Measurements from ENCODE around the gene MAPK8.

MAPK8 gene

GRCh38 chr10:48451969-48452878, 145.7 kb downstream of the MAPK8 start:
- DNase-seq, result no peak

GRCh38 chr10:48452879-48453412, 146.5 kb downstream of the MAPK8 start:
- DNase-seq, result no peak

- DNase-seq, result no peak
These were observed 147.2 kb downstream of the MAPK8 start for GRCh38 chr10:48453451-48454301.

DNA sequence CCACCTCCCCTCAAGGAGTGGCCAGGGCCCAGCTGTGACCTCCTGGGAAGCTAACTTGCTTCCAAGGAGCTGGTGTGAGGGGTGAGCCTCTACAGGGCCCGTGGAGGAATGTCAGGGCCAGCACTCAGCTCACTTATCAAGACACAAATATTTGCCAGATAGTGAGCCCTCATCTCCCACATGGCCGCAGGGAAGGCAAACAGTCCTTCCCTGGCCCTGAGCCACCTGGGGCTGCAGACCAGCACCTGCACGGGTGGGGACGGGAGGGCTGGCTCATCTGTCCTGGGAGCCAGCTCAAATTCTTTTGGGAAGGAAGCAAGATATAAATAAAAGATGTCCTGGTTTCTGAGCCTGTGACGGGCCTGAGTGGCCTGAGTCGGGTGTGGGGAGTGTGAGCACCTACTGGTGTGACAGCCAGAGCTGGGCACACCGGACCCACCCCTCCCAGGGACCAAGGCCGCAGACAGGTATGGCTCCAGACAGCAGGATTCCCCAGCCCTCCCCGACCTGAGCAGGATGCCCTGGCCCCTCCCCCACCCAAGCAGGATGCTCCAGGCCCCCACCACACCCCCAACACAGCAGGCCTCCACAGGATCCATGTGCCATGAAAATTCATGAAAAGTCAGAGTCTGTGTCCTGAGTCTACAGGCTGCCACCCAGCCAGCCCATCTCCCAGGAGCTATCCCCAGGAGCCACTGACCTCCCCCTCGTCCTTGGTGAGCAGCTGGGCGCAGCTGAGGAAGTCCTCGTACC, 148.0 kb downstream of the MAPK8 start:
- no peak for DNase-seq

- no peak for DNase-seq
These were observed 148.5 kb downstream of the MAPK8 start for GRCh38 chr10:48455055-48455391.

- DNase-seq, result no peak
These were observed 149.1 kb downstream of the MAPK8 start for GRCh38 chr10:48455392-48456151.

DNA sequence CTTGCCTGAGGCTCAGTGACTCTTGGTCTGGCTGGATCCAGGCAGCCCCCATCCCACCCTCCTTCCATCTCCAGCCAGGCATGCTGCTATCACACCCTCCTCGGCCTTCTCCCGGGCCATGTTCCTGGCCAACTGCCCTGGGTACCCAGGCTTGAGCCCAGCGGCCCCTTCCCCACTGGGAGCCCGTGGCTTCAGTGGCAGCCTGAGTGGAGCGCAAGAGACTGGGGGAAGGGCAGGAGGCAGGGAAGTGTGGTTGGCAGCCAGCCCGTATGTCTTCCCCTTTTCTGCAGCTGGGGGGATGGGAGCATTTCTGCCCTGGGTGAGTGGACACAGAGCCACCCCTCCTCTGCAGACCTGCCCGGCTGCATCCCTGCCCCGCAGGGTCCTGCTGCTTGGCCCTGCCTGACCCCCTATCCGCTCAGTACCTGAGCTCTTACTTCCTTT, 149.9 kb downstream of the MAPK8 start:
- peak; percentile 91 for DNase-seq

DNA sequence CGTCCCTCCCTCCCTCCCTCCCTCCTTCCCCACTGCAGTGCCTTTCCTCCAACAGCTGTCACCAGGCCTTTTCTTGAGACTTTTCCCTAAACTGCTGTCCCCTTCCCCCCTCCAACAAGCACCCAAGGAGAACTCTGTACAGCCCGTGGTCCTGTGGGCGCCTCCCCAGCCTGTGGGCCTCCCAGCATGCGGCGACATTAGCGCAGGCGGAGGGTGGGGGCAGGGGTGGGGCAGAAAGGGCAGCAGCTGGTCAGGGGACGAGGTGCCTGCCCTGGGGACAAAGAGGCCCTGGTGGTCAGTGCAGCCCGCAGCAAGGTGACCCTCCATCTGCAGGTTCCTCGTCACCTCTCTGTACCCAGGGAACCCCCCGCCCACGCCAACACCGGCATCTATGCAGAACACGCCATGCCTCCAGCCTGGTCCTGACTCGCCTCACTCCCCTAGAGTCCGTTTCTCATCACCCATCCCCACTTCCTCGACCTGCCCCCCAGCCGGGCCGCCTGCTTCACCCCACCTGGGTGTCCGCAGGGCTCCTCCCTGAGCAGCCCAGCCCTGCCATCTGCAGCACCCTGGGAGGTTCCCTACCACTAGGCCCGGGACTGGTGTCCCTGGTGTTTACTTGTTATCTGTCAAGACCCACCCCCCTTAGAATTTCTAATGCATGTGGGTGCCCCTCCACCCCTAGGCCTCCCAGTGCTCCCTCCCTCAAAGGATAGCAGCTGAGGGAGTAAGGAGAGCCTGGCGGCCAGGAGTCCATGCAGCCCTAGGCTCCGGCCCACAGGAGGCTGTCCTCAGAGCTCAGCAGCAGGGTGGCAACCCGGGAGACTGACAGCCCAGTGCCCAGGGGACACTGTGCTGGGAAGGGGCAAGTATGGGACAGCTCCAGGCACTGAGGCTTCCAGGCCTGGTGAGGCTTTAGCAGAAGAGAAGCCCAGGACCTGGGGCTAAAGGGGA, 150.6 kb downstream of the MAPK8 start:
- DNase-seq, result peak; percentile 64

- no peak for DNase-seq
These were observed 151.6 kb downstream of the MAPK8 start for GRCh38 chr10:48457949-48458661.

DNA sequence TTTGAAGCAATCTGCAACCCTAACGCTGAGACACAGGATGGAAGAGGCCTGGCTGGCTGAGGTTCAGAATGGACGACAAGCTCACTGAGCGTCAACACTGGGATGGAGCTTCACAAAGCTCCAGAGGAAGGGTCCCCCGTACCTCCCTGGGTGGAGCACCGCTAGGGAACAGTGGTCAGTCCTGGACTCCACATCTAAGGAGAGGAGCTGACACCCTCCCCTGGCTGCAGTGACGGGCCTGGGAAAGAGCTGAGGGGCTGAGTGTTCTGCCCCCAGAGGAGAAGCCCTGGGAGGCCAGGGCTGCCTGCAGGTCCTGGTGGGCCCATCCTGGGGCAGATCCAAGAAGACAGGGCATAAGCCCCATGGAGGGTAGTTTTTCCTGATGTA, 152.2 kb downstream of the MAPK8 start:
- DNase-seq, result no peak

DNA sequence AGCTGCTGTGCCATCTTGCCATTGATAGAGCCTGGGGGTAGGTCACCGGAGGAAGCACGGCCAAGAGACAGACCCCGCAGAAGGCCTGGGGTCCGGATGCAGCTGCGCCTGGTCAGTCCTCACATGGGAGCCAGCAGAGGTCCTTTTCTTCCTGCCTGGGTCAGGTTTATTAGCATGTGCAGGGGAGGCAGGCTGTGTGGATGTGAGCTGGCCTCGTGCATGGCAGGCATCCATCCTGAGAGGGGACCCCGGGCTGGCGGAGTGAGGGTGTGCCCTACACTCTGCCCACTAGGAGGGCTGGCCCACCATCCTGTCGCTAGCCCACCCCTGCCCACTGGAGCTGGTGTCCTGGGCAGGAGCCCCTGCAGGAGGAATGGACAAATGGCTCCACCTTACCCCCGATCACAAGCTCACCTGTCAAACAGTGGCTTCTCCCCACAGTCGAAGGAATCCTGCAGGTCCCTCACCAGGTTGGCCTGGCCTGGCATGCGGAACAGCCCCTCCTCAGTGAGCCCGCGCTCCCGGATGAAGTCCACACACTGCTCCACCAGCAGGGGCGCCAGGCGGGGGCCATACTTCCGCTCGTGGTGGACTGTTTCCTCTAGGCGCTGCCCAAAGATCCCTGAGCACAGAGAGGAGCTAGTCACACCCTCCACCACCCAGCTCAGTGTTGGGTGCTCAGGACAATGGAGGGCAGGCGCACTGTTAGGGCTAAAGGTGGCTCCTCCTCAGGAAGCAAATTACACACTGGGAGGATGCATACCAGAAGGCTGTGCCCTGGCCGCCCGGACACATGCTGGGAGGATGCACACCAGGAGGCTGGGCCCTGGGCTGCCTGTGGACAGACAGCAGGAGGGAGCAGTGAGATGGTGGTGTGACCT, 153.0 kb downstream of the MAPK8 start:
- peak; percentile 33 for DNase-seq

DNA sequence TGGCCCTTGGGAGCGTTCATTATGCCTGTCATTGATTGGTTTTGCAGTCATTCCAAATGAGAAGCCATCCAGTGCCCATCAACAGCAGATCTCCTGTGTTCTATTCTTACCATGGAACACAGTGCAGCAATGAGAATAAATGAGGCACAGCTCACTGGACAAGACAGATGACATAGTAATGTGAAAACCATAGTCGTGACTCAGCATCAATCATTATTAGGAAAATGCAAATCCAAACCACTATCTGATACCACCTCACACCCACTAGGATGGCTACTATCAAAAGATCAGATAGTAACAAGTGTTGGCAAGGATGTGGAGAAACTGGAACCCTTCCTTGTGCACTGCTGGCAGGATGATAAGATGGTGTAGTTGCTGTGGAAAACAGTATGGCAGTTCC, 153.7 kb downstream of the MAPK8 start:
- peak; percentile 55 for DNase-seq

- no peak for DNase-seq
These were observed 155.4 kb downstream of the MAPK8 start for GRCh38 chr10:48461623-48462481.

GRCh38 chr10:48462482-48463020, 156.1 kb downstream of the MAPK8 start:
- no peak for DNase-seq

- DNase-seq, result peak; percentile 83
These were observed 157.0 kb downstream of the MAPK8 start for GRCh38 chr10:48463318-48464003.

DNA sequence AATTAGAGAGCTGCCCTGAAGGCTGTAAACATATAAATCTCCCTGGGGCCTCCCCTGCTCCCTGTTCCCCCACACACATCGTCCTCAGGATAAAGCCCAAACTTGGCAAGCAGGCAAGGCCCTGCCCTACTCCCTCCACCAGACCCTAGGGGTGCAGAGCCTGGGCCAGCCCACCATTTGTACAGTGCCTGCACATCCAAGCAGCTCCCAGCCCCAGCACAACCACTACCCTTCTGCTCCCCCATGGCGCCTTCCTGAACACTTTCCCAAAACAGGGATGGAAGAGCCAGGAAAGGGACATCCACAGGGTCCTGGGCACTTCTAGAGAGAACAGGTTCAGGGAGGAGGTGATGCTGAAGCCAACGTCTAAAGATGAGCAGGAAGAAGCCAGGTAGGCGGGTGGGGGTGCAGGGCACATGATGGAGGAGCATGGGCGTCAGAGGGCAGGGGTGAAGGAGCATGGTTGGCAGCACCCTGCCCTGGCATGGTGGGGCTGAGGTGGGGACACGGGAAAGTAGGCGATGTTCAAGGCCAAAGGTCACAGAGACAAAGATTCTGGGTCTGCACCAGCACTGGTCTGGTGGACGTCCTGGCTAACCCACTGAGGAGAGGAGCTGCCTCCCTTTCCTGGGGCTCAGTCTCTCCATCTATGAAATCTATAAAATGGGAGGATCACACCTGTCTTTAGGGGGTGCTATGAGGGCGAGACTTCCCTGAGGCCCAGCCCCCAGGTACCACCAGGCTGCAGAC, 157.8 kb downstream of the MAPK8 start:
- DNase-seq, result no peak

Data from hematopoietic multipotent progenitor cell treated with erythropoietin and hydrocortisone succinate and interleukin-3 and kit ligand, for 6 days (in vitro differentiated cells).